NCI-H2227 (cell line): Measurements from ENCODE around the gene CELSR3.

ENCODE experiments used
- DNase-seq: peaks from one replicate; lab custom pipeline; 2025; ENCODE audit not compliant: unreplicated experiment; lab: John Stamatoyannopoulos, UW

The CELSR3 gene

DNA sequence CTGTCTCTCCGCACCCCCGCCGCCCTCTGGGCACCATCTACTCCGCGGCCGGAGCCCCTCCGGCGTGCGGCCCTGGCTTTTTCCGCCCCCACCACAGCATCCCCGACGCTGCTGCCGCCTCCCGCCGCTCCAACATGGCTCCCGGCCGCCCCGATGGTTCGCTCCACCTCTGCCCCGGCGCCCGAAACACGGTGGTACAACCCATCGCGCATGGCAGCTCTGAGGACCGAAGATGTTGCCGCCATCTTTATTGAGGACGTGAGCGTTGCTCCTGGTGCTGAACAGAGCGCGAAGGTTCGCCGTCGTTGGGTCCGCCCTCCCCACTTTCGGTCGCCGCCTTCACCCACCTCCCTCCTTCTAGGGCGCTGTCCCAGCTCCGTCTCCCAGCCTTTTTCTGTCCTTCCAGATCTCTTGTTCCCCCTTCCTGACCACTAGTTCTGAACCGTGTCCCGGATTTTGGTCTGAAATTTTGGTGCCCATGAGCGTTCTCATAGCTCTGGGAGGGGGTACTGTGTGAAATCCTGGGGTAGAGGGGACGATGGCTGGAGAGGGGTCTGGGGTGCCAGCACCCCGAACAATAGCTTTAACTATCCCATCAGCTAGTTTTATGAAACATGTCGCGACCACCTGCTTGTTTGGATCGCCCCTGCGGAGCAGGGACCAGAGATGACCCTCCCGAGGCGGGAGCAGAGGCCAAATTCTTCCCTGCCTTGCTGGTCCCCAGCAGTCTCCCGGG is at the start of gene CELSR3:
Gene CELSR3 (minus strand): TSS at position 134 of the 736 bp plus-strand sequence. CDS start 252 bp downstream, outside the sequence.
- peak; percentile 91 for DNase-seq

GRCh38 chr3:48711727-48712126 is 49.0 kb upstream of the CELSR3 start:
- DNase-seq = no peak

DNA sequence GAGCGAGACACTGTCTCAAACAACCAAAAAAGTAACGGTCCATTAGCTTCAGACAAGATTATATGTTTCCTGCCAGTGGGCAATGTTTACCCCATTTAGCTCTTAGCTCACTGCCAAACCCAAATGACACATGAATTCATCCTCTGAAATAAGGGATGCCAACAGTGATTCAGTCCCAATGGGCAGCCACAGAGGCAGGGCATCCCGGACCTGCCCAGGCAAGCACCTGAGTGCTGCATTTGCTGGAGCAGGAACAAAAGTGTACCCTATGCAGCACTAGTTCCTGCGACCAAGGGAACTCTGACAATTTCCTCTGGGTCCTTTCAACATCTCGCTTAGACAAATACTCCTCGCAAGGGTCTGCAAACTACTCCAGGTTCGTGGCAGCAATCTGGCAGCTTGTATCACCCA is 46.4 kb upstream of the CELSR3 start:
- no peak for DNase-seq

DNA sequence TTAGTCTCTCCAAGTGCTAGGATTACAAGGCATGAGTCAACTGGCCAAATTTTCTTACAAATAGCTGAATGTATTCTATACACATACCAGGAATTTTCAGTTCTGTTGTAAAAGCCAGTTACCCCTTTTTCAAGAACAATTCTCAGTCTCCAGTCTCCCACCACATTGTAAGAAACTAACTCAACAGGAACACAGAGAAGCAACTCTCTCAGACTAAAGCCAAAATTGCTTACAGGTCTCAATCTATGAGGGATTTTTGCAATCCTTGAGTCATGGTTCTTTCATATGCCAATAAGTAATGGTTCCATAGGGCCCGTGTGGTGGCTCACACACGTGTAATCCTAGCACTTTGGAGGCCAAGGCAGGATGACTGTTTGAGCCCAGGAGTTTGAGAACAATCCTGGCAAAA is 45.8 kb upstream of the CELSR3 start:
- DNase-seq = no peak

DNA sequence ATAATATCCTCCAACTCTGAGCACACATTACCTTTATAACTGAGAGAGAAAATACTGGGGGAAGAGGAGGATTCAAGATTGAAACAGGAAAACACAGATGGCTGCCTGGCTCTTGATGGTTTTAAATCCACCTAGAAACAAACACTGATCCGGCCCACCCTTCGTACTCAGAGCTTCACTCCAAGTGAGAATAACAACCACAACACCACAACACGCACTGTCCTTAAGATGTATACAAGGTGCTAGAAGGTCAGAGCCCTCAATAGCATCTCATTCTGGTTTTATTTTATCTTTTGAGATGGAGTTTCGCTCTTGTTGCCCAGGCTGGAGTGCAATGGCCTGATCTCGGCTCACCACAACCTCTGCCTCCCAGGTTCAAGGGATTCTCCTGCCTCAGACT is 44.5 kb upstream of the CELSR3 start:
- no peak for DNase-seq

- DNase-seq = no peak
Measured at GRCh38 chr3:48702320-48702920, 39.7 kb upstream of the CELSR3 start.

DNA sequence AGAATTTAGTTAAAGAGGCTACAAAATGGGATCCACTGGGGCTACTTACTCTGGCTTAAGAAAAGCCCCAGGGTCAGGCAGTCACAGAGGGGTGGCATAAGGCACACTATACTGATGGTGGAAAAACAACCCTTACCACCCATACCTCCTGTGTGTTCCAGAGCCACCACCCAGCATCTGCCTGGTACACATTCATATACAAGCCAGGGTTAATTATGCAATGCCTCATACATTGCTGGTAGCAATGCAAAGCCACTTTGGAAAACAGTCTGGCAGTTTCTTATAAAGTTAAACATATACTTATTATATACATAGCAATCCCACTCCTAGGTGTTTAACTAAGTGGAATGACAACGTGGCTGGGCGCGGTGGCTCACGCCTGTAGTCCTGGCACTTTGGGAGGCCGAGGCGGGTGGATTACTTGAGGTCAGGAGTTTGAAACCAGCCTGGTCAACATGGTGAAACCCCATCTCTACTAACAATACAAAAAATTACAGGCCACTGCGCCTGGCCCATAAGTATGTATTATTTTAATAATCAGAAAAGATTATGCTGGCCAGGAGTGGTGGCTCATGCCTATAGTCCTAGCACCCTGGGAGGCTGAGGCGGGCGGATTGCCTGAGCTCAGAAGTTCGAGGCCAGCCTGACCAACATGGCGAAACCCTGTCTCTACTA is 38.2 kb upstream of the CELSR3 start:
- no peak for DNase-seq

DNA sequence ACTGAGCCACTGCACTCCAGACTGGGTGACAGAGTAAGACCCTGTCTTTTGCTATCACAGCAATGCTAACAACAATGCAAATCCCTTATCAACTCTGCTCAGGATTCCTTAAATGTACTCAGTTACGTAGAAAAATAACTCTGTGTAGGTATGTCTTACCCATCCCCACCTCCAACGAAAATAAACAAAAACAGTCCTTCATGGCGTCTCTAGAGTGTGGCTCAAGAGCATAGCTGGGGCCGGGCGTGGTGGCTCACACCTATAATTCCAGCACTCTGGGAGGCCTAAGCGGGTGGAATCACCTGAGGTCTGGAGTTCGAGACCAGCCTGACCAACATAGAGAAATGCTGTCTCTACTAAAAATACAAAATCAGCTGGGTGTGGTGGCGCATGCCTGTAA is 36.2 kb upstream of the CELSR3 start:
- no peak for DNase-seq

- no peak for DNase-seq
Measured at GRCh38 chr3:48697952-48698351, 35.3 kb upstream of the CELSR3 start.

DNA sequence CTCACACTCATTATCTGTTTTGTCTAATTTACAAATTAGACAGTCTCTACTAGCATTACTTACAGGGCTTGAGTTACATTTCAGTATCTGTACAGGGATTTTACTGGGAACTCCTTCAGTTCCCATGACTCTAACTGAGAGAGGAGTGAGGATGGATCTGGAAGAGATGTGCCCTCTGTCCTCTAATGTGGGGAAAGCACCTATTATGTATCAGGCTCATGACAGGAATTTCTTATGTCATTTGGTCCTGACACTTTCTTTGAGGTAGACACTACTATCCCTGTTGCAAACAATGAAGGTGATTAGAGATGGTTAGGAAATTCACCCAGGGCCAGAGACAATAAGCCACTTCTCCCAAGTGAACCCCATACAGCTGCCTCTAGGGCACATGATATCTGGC is 33.9 kb upstream of the CELSR3 start:
- DNase-seq = no peak

- DNase-seq = no peak
Measured at GRCh38 chr3:48696156-48696555, 33.5 kb upstream of the CELSR3 start.

GRCh38 chr3:48695393-48695753 is 32.7 kb upstream of the CELSR3 start:
- DNase-seq = no peak

DNA sequence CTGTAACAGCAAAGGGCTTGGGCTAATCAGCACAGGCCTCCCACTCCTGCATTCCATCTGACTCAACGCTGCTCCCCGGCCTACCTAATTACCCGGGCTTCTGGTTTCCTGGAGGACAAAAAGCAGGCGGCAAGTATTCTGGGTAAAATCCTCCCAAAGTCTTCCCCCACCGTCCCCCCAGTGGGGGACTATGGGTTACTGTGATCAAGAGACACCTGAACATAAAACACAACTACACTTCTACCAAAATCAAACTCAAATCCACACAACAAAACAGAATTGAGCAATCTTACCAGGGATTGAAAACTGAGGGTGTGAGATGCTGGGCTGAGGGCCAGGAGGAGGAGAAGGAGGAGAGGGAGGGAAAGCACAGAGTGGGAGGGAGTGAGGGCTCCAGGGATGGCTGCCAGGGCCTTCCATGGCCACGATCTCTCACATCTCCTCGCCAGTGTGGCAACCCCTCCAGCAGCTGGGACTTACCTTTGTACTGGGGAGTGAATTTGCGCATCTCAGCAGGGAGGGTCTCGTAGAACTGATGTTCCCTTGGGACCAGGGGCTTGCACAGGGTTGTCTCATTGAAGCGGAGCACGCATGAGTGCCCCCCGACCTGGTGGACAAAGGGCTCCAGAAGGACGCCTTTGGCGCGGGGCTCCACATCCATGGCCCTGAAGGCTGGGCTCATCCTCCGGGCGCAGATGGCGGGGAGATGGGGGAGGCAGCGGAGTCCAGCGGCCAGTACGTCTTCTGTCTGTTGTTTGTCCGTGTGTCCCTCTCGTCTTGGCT is 32.1 kb upstream of the CELSR3 start:
- DNase-seq = no peak

DNA sequence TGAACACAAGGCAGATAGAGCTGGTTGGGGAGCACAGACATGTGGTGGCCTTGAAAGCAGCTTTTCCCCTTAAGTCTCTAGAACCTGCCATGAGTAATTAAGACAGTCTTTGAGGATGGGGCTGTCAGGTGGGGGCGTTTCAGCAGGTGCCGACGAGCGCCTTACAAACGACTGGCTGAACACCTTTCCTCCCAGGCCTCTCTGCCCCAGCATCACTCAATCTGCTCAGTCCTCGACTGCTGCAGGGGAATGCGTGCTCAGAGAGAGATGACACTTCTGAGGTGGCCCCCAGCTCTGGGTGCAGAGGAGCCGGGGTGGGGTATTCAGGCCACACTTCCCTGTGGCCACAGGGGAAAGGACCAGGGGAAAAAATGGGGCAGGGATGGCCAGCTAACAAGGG is 31.1 kb upstream of the CELSR3 start:
- DNase-seq = no peak

DNA sequence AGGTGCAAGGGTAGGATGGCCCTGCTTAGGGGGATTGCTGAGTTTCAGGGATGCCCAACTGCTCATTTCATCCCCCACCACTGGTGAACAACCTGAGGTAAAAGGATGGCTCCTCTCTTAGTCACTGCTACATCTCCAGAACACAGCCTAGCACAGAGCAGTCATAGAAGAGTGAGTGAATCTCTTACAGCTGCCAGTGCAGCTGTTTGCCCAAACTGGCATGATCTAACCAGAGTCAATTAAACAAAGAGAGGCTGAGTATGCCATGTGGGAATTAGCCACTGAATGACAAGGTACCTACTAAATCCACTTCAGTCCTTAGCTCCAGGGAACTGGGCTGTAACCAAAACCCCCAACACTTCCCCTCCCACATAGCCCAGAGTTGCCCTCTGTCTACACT is 29.9 kb upstream of the CELSR3 start:
- no peak for DNase-seq

- no peak for DNase-seq
Measured at GRCh38 chr3:48690846-48691458, 28.3 kb upstream of the CELSR3 start.

- DNase-seq = no peak
Measured at GRCh38 chr3:48689384-48689783, 26.7 kb upstream of the CELSR3 start.

GRCh38 chr3:48688737-48689075 is 26.0 kb upstream of the CELSR3 start:
- DNase-seq = no peak

- no peak for DNase-seq
Measured at GRCh38 chr3:48688032-48688736, 25.5 kb upstream of the CELSR3 start.

GRCh38 chr3:48687220-48687678 is 24.6 kb upstream of the CELSR3 start:
- no peak for DNase-seq
